Nucleus accumbens (tissue), 56 donors: ENCODE data around the gene GRAMD4.

Experiments used
- DNase-seq, 56 donors: peaks; one replicate each; lab custom pipeline; 2025; lab: John Stamatoyannopoulos, UW

Gene GRAMD4

GRCh38 chr22:46701262-46701661, 81.1 kb downstream of the GRAMD4 start:
- no peak for DNase-seq

DNA sequence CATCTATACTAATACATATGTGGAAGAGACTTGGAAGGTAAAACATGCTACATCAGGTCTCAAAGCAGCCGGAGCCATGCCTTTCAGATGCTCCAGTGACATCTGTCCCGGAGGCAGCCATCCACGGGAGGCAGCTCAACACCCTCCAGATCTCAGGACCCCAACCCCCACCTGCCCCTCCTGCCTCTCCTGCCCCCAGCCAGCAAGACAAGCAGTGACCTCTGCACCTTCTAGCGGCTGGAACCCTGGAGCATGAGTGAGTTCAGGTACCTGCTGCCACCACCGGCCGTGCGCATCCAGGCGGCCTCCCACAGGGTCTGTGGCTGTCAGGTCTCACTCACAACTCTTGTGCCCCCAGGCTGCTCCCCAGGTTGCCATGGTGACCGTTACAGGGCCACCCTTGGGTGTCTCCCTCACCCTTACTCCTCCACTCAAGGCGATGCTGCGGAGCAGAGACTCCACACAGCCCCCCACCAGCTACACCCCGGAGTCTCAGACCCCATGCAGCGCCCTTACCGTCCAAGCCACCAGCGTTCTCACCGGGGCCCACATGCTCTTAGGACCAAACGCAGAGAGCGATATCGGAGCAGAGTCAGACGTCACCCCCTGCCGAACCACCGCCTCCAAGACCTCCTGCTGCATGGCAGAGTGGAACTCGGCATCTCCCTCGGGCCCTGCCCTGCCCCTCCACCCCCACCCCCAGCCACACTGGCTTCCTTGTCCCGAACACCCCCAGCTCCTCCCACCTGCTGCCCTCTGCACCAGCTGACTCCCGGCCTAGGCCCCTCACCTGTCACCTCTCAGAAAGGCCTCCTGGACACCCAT, 83.2 kb downstream of the GRAMD4 start:
- no peak for DNase-seq

DNA sequence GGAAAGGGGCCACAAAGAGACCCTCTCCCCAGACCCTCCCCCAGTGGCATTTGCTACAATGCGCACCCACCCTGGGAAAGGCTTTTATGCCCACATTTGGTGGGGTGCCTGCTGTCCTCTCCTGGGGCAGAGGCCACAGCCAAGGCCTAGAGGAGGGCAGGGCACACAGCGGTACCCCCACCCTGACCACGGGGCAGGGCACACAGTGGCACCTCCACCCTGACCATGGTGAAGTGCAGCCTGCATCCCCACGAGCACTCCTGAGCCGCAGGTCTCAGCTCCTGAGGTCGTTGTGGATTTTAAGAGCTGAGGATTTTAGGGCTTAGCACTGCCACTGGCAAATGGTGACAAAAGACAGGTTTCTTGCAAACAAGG, 83.8 kb downstream of the GRAMD4 start:
- DNase-seq, result no peak

DNA sequence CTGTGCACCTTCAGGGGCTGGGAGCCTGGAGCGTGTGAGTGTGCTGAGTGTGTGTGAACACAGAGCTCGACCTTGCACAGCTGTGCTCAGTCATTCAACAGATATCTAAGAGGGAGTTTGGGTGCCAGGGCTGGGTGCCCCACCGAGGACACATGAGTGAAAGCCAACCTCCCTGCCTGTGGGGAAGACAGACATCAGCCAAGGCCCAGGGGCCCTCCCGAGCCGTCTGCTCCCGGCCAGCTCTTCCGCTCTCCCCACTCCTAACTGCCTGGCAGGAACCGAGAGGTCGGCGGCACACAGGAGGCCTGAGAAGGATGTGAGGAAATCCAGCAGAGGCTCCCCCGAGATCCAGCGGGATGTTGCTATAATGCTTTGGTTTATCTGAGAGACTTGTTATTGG, 85.9 kb downstream of the GRAMD4 start:
- no peak for DNase-seq

GRCh38 chr22:46707305-46707704, 87.1 kb downstream of the GRAMD4 start:
- no peak for DNase-seq

- no peak for DNase-seq
Observed at GRCh38 chr22:46707827-46708570, 87.8 kb downstream of the GRAMD4 start.

- DNase-seq, result no peak
Observed at GRCh38 chr22:46708766-46709330, 88.7 kb downstream of the GRAMD4 start.

DNA sequence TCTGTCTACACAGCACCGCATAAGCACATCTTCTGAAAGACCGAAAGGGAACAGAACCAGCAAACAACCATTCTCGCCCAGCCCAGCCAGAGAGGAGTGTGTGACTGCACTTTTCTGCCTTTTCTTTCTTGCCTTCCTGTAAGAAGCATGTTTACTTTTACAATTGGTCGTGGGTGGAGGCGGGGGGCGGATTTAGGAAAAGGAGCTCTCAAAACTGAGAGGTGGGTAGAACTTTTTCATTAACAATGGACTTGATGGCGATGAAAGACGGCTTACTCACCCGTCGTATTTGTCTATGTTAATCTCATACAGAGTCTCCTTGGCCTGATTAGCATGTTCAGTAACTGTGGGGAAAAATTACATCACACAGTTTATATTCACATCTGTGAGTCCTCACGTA, 90.6 kb downstream of the GRAMD4 start:
- DNase-seq, result peak in 30 of 56 donors; percentile 4 to 77 (median 36)

- no peak for DNase-seq
Observed at GRCh38 chr22:46712288-46712687, 92.1 kb downstream of the GRAMD4 start.

- DNase-seq, result no peak
Observed at GRCh38 chr22:46714550-46714949, 94.4 kb downstream of the GRAMD4 start.

DNA sequence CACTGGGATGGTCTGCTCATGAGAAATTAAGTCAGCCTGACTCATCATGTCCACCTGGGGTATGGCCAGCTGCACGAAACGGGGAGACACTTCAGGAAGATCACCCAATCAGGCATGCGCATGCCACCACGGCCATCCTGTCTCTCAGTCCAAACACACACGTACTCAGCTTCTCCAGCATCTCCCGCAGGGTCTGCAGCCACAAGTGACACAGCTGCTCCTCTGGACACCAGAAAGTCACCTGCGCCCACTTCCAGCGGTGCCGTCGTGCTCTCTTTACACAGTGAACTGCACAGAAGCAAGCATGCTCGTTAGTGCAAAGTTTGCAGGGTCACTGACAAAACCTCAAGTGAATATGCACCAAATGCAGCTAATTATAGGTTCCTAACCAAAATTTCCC, 99.7 kb downstream of the GRAMD4 start:
- no peak for DNase-seq

DNA sequence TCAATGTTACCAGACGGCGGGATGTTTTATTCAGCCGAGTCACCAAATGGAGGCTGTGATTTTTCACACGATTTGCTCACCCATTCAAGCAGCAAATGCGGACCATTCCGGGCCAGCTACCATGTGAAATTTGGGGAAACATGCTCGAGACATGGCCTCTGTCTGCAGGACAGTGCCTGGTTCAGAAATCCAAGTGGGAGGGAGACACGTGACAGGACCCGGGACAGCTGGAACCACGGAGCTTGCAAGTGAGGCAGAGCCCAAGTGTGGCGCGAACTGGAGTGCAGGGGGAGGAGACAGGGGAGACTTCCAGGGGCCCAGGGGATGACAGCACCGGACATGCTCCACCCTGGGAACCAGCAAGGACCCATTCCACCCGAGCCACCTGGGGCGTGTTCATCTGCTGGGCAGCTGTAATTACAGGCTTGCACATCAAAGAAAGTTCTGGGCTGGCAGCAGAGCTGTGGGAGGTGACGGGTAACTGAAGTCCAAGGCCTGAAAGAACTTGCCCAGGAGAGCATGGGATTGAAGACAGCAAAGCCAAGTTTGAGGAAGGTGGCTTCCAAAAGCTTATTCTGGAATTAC, 101.4 kb downstream of the GRAMD4 start:
- no peak for DNase-seq

GRCh38 chr22:46723882-46724281, 103.7 kb downstream of the GRAMD4 start:
- DNase-seq, result no peak

- no peak for DNase-seq
Observed at GRCh38 chr22:46725096-46725495, 104.9 kb downstream of the GRAMD4 start.

DNA sequence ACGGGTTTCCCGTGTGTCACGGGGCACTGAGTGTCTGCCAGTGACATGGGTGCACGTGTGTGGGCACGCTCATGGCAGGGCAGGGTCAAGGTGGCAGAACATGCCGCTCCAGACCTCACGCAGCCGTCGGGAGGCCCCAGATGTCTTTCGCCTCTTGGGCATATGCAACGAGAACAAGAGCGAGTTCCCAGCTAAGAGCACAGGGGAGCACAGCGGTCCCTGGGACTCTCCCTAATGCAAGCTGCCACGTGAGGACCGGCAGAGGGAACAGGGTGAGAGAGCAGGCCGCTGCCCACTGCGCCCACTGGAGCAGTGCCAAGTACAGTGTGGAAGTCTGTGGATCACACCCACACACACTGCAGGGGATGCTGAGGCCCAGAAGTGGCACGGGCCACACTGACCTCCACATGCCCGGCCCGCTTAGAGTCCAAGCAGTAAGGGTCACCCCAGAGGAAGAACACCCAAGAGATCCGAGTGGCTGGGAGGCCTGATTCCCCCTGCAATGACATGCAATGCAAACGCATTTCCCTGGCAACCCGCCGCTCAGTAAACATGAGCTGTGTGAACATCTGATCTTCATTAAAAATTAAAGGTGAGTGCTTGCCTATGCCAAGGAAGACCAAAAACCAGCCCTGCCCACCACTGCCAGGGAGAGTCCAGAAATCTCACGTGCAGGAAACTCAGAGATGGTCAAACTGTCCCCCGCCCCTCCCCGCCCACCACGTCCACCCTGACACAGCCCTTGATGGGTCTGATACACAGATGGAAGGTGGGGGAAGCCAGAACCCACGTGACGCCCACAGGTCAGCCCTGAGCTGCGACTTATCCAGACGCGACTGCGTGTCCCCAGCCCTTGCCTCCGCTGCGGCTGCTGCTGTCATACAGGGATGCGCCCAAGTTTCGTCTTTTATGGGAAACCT, 106.1 kb downstream of the GRAMD4 start:
- no peak for DNase-seq

DNA sequence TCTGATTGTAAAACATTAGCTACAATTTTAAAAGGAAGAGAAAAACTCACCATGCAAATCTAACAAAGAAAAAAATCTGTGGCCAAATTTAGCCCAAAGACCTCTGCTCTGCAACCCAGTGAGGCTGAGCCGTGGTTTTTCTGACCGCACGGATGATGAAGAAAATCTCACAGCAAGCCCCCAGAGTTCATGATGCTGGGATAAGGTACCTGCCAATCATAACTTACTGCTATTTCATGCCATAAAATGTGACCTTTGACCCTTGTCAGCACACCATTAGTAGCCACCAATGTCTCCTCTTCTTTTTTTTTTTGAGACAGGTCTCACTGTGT, 106.8 kb downstream of the GRAMD4 start:
- no peak for DNase-seq

- DNase-seq, result no peak
Observed at GRCh38 chr22:46727813-46728364, 107.7 kb downstream of the GRAMD4 start.

DNA sequence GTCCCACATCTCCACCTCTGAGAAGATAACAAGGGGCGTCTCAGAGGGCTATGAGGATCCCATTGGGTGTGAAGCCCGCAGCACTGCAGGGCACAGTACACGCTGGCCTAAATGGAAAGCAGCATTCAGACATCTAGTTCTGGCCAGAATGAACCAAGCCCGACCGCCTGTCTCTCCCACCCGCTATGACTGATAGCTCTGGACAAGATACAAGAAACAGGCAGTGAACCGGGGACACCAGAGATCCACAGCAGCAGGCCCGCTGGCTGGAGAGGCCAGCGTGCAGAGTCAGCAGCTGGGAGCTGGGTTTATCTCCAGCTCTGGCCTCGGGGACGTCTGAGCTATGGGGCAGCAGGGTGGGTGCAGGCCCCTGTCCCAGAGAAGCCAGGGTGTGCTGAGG, 108.3 kb downstream of the GRAMD4 start:
- DNase-seq, result no peak
